H1 (cell line): Measurements from ENCODE around the gene CFAP107. TPM values are rescaled to one million over a fixed set of nuclear protein-coding genes. Genes with fewer than 3 reads are reported as not detected.

Experiments used
- CTCF ChIA-PET: fragments of 300-600 bp; sonication (Branson Sonifier 250); formaldehyde crosslinking; loops from one replicate; lab custom pipeline; 2021; ENCODE audit not compliant: partially characterized antibody; lab: Charles Lee
- POLR2A ChIA-PET: fragments of 300-600 bp; sonication (Branson Sonifier 250); formaldehyde crosslinking; loops from one replicate; lab custom pipeline; 2021; ENCODE audit warnings: inconsistent platforms; ENCODE audit not compliant: partially characterized antibody; lab: Charles Lee
- DNase-seq, 2 experiments: peaks; one replicate each; pipeline versions ENCODE4 v3.0.0 to v3.0.0-alpha.2; 2010 to 2022; ENCODE audit warnings: low spot score in 2 of 2, low read depth in 1 of 2, mixed read lengths in 1 of 2
- FAIRE-seq: peaks from 2 replicates; lab custom pipeline; 2011; peaks lifted over from hg19 to GRCh38; lab: Jason Lieb, UNC
- H2AFZ ChIP-seq: 2 replicates; pipeline ENCODE4 v1.8.1; 2012; ENCODE audit warnings: low read length, inconsistent platforms
- H2AK5ac ChIP-seq: 2 replicates; pipeline ENCODE4 v1.6.1; 2013; ENCODE audit warnings: low read depth, low read length
- H2BK120ac ChIP-seq: replicated peaks from 2 replicates; pipeline ENCODE3; 2013; ENCODE audit warnings: low read depth, low read length, inconsistent platforms
- H2BK12ac ChIP-seq: 2 replicates; pipeline ENCODE4 v1.6.1; 2013; ENCODE audit warnings: low read depth, low read length
- H2BK15ac ChIP-seq: 2 replicates; pipeline ENCODE4 v1.6.1; 2013; ENCODE audit warnings: low read length
- H2BK20ac ChIP-seq: 2 replicates; pipeline ENCODE4 v1.6.1; 2013; ENCODE audit warnings: low read length
- H2BK5ac ChIP-seq: 2 replicates; pipeline ENCODE4 v1.6.1; 2013; ENCODE audit warnings: low read depth, low read length
- H3K14ac ChIP-seq: 2 replicates; pipeline ENCODE4 v1.6.1; 2013; ENCODE audit warnings: inconsistent platforms; ENCODE audit not compliant: insufficient read length
- H3K18ac ChIP-seq: 2 replicates; pipeline ENCODE4 v1.6.1; 2013; ENCODE audit warnings: low read length; ENCODE audit errors: extremely low read depth
- H3K23ac ChIP-seq: 2 replicates; pipeline ENCODE4 v1.6.1; 2013; ENCODE audit warnings: inconsistent platforms; ENCODE audit not compliant: insufficient read length
- H3K23me2 ChIP-seq: 2 replicates; pipeline ENCODE4 v1.6.1; 2013; ENCODE audit warnings: low read depth, low read length
- H3K27ac ChIP-seq: 2 replicates; pipeline ENCODE4 v1.6.1; 2011; ENCODE audit warnings: low read depth, low read length, inconsistent platforms
- H3K27me3 ChIP-seq, 4 experiments: replicated peaks in 1 of 4; 1 replicate in 1 of 4; 2 replicates in 3 of 4; pipeline versions ENCODE4 v1.6.1 to v1.8.1; 2011 to 2013; ENCODE audit warnings: low read length in 3 of 4, mild to moderate bottlenecking in 3 of 4, inconsistent platforms in 2 of 4, mixed read lengths in 2 of 4, moderate library complexity in 1 of 4; ENCODE audit not compliant: control insufficient read depth in 3 of 4, insufficient read depth in 3 of 4; ENCODE audit errors: extremely low read depth in 1 of 4
- H3K36me3 ChIP-seq, 4 experiments: 2 replicates each; pipeline versions ENCODE4 v1.6.1 to v1.8.1; 2011 to 2013; ENCODE audit warnings: mild to moderate bottlenecking in 4 of 4, low read length in 3 of 4, moderate library complexity in 2 of 4, control low read depth in 1 of 4, inconsistent platforms in 1 of 4; ENCODE audit not compliant: insufficient read depth in 4 of 4, control insufficient read depth in 2 of 4
- H3K4ac ChIP-seq: replicated peaks from 2 replicates; pipeline ENCODE3; 2013; ENCODE audit warnings: low read length, low read depth, mixed read lengths, inconsistent platforms; ENCODE audit not compliant: insufficient read length
- H3K4me1 ChIP-seq, 4 experiments: replicated peaks in 1 of 4; 1 replicate in 1 of 4; 2 replicates in 3 of 4; pipeline versions ENCODE4 v1.6.1 to v1.8.1; 2011 to 2013; ENCODE audit warnings: low read length in 3 of 4, inconsistent platforms in 2 of 4, mixed read lengths in 1 of 4; ENCODE audit not compliant: insufficient read depth in 4 of 4, control insufficient read depth in 3 of 4
- H3K4me2 ChIP-seq, 2 experiments: 2 replicates each; pipeline versions ENCODE4 v1.6.1 to v1.8.1; 2011 to 2013; ENCODE audit warnings: low read depth in 2 of 2, low read length in 2 of 2, control low read depth in 1 of 2, inconsistent platforms in 1 of 2, mild to moderate bottlenecking in 1 of 2; ENCODE audit not compliant: insufficient read depth in 1 of 2
- H3K4me3 ChIP-seq, 4 experiments: fragments of 200-600, 300-600 bp in 1 of 4; sonication (generic), shearing (Covaris generic), sonication (Bioruptor Twin) in 1 of 4; 2 replicates each; pipeline versions ENCODE4 v1.5.1 to v1.8.1; 2011 to 2016; ENCODE audit warnings: low read length in 4 of 4, low read depth in 3 of 4, control low read depth in 2 of 4, inconsistent platforms in 2 of 4, mild to moderate bottlenecking in 2 of 4, mixed read lengths in 1 of 4, moderate library complexity in 1 of 4; ENCODE audit not compliant: insufficient read depth in 2 of 4; ENCODE audit errors: extremely low read depth in 1 of 4
- H3K56ac ChIP-seq: replicated peaks from 2 replicates; pipeline ENCODE3; 2013; ENCODE audit warnings: low read depth, mild to moderate bottlenecking, mixed read lengths, low read length, inconsistent platforms; ENCODE audit not compliant: insufficient read length
- H3K79me1 ChIP-seq: 2 replicates; pipeline ENCODE4 v1.6.1; 2013; ENCODE audit warnings: low read depth, low read length, control low read depth
- H3K79me2 ChIP-seq, 2 experiments: 2 replicates each; pipeline versions ENCODE4 v1.6.1 to v1.8.1; 2012 to 2013; ENCODE audit warnings: low read length in 2 of 2, mild to moderate bottlenecking in 2 of 2, inconsistent platforms in 1 of 2; ENCODE audit not compliant: insufficient read depth in 2 of 2, control insufficient read depth in 1 of 2
- H3K9ac ChIP-seq, 4 experiments: replicated peaks in 1 of 4; 1 replicate in 1 of 4; 2 replicates in 3 of 4; pipeline versions ENCODE4 v1.6.1 to v1.8.1; 2011 to 2013; ENCODE audit warnings: low read depth in 3 of 4, low read length in 3 of 4, control low read depth in 2 of 4, mild to moderate bottlenecking in 2 of 4, moderate library complexity in 2 of 4, inconsistent platforms in 1 of 4; ENCODE audit errors: extremely low read depth in 1 of 4
- H3K9me3 ChIP-seq, 2 experiments: 2 replicates each; pipeline versions ENCODE4 v1.6.1 to v1.8.1; 2012 to 2013; ENCODE audit warnings: mild to moderate bottlenecking in 2 of 2, moderate library complexity in 2 of 2, control low read depth in 1 of 2, inconsistent platforms in 1 of 2, low read depth in 1 of 2, low read length in 1 of 2, mixed read lengths in 1 of 2; ENCODE audit not compliant: insufficient read depth in 2 of 2
- H4K20me1 ChIP-seq, 2 experiments: replicated peaks in 1 of 2; 2 replicates each; pipeline versions ENCODE3 to v1.8.1; 2011 to 2013; ENCODE audit warnings: inconsistent platforms in 2 of 2, low read length in 2 of 2, mild to moderate bottlenecking in 1 of 2; ENCODE audit not compliant: insufficient read depth in 2 of 2, control insufficient read depth in 1 of 2
- H4K5ac ChIP-seq: 2 replicates; pipeline ENCODE4 v1.6.1; 2013; ENCODE audit warnings: low read length, low read depth, mixed read lengths, inconsistent platforms; ENCODE audit not compliant: insufficient read length
- H4K8ac ChIP-seq: 2 replicates; pipeline ENCODE4 v1.8.0; 2013; ENCODE audit warnings: mild to moderate bottlenecking, moderate library complexity, low read length, inconsistent platforms; ENCODE audit not compliant: insufficient read depth; ENCODE audit errors: extremely low read depth
- H4K91ac ChIP-seq: replicated peaks from 2 replicates; pipeline ENCODE3; 2013; ENCODE audit warnings: low read length, mixed read lengths, inconsistent platforms; ENCODE audit not compliant: insufficient read length
- BRCA1 ChIP-seq: IDR thresholded peaks from 2 replicates; pipeline ENCODE4 v1.6.1; 2012; ENCODE audit warnings: low read depth, low read length, improper control_type of control experiment
- RAD21 ChIP-seq, 2 experiments: IDR thresholded peaks in 1 of 2; conservative IDR thresholded peaks in 1 of 2; 2 replicates each; pipeline ENCODE4 v1.6.1; 2011; ENCODE audit warnings: low read depth in 2 of 2, low read length in 2 of 2, improper control_type of control experiment in 1 of 2, inconsistent platforms in 1 of 2, mild to moderate bottlenecking in 1 of 2, moderate library complexity in 1 of 2
- WGBS, 2 experiments: shearing (Covaris generic) in 1 of 2; methylation state at CpG; one replicate each; pipeline versions ENCODE4 v1.1.6 to v1.1.7; 2013 to 2015; ENCODE audit warnings: low lambda C conversion rate in 2 of 2, mixed read lengths in 2 of 2, inconsistent platforms in 1 of 2, low coverage in 1 of 2, missing lambda C conversion rate in 1 of 2; ENCODE audit not compliant: insufficient replicate concordance in 2 of 2, insufficient coverage in 1 of 2, insufficient read length in 1 of 2; ENCODE audit errors: extremely low coverage in 1 of 2, missing lambda C conversion rate in 1 of 2; 5-methylcytosine and 5-hydroxymethylcytosine counted together
- polyA plus RNA-seq, 7 experiments: library from polyadenylated mRNA; depleted of rRNA in 3 of 7; stranded (reverse) in 5 of 7; unstranded in 2 of 7; fragments of >200 nt in 5 of 7; fragments of 200-250 nt in 2 of 7; gene quantifications; 1 replicate in 5 of 7; 2 replicates in 1 of 7; 4 replicates in 1 of 7; pipeline versions ENCODE4 v1.2.1 to v1.2.3, GENCODE V29; 2011 to 2013; ENCODE audit warnings: missing spikeins in 2 of 7, mixed read lengths in 2 of 7
- total RNA-seq: library from RNA; stranded (reverse); fragmentation: NEBNext Ultra II Directional; extraction: Animal tissue kit (Norgen Biotek cat#: 25700); gene quantifications from 2 replicates; pipeline ENCODE4 v1.2.1, GENCODE V29; 2021

The CFAP107 gene
- total and polyA plus RNA-seq, 2 of the 8 experiments (the other 6 are each of a cell fraction or from before 2014, with no cell fraction given), result 0.23 TPM; not detected in 1

GRCh38 chr1:12763479-12763878 is 17.5 kb downstream of the CFAP107 start:
- Histone ChIP-seq H4K91ac (no peak overlapping the region), H3K79me2 (no peaks in the 10 kb centered on the region), H3K23ac (no peak overlapping the region), H3K23me2 (no peaks in the 10 kb centered on the region; the same call in 1 of the 2 replicates), H3K36me3 (no peaks in the 10 kb centered on the region), H3K27me3 (no peaks in the 10 kb centered on the region), H3K4me2 (no peak overlapping the region), H3K4me3 (no peak overlapping the region), H2BK5ac (no peak overlapping the region), H3K18ac (no peak overlapping the region), H3K4ac (no peak overlapping the region), H3K27ac (no peak overlapping the region), H3K14ac (no peak overlapping the region), H2AK5ac (no peak overlapping the region), H3K9ac (no peak overlapping the region), H4K5ac (no peak overlapping the region), H4K20me1 (no peaks in the 10 kb centered on the region), H3K56ac (no peak overlapping the region), H2BK12ac (no peak overlapping the region), H2BK15ac (no peak overlapping the region), H3K79me1 (no peaks in the 10 kb centered on the region), H3K4me1 (no peaks in the 10 kb centered on the region), H2AFZ (no peak overlapping the region), H2BK20ac (no peak overlapping the region), H2BK120ac (no peak overlapping the region), H4K8ac (no peak overlapping the region; the same call in 1 of the 2 replicates), H3K9me3 (no peaks in the 10 kb centered on the region)
- TF ChIP-seq BRCA1 (no peak), RAD21 (IDR thresholded peaks at IDR 0.05 in 1 of 2, conservative IDR thresholded peaks at IDR 0.05 in 1 of 2; ENCODE audit: low read depth in 2 of 2, low read length in 2 of 2) (0 out of 4 replicates have a peak, but pooled peaks of 1 of the 2 experiments have one; percentile 2)
- 95% methylated on average over 4 of the region's 4 CpGs; no CpG with 5 or more reads in 1 of the 2 experiments for WGBS, 2 experiments
- ChIA-PET CTCF (interaction anchor here (0.6 to 2.4 kb wide), 11 partner anchors 14 to 1185 kb away, joined by 3 to 8 read pairs (median 3); no protein-coding TSS in a partner anchor), POLR2A (no interaction called here)
- DNase-seq (no peak), FAIRE-seq (no peak)
